HG02678 (cell line): ENCODE measurements around the gene GDPD4.
"Not testable (repeated sequence)": the region's sequence is repeated elsewhere in the genome, so short reads cannot be mapped to it uniquely, and the experiment has no call there.

Source experiments
- ATAC-seq: cut with Tn5 transposase; IDR thresholded peaks from one replicate; pipeline ENCODE4 v1.9.1; 2021; ENCODE audit warnings: mild to moderate bottlenecking, moderate library complexity; ENCODE audit not compliant: unreplicated experiment

The GDPD4 gene

GRCh38 chr11:77301510-77301909 is at the start of gene GDPD4:
Gene GDPD4 (minus strand): TSS chr11:77301686. CDS start chr11:77285137, 16,549 bp downstream.
- no peak for ATAC-seq

- ATAC-seq = no peak
These were observed 46.5 kb upstream of the GDPD4 start for GRCh38 chr11:77347948-77348347.

- no peak for ATAC-seq
These were observed 45.6 kb upstream of the GDPD4 start for GRCh38 chr11:77346906-77347603.

GRCh38 chr11:77345621-77346020 is 44.1 kb upstream of the GDPD4 start:
- no peak for ATAC-seq

GRCh38 chr11:77340501-77340900 is 39.0 kb upstream of the GDPD4 start:
- ATAC-seq = no peak

GRCh38 chr11:77332259-77332658 is 30.8 kb upstream of the GDPD4 start:
- ATAC-seq = no peak

GRCh38 chr11:77325159-77325558 is 23.7 kb upstream of the GDPD4 start:
- ATAC-seq = no peak

GRCh38 chr11:77324508-77324907 is 23.0 kb upstream of the GDPD4 start:
- no peak for ATAC-seq

- ATAC-seq = no peak
These were observed 21.6 kb upstream of the GDPD4 start for GRCh38 chr11:77322926-77323590.

- no peak for ATAC-seq
These were observed 21.0 kb upstream of the GDPD4 start for GRCh38 chr11:77322506-77322905.

- ATAC-seq = no peak
These were observed 18.9 kb upstream of the GDPD4 start for GRCh38 chr11:77320351-77320750.

- ATAC-seq = no peak
These were observed 17.1 kb upstream of the GDPD4 start for GRCh38 chr11:77318600-77318999.

GRCh38 chr11:77316733-77317342 is 15.4 kb upstream of the GDPD4 start:
- ATAC-seq = no peak

GRCh38 chr11:77312107-77312506 is 10.6 kb upstream of the GDPD4 start:
- ATAC-seq = no peak

- no peak for ATAC-seq
These were observed 10.2 kb upstream of the GDPD4 start for GRCh38 chr11:77311701-77312100.

GRCh38 chr11:77310721-77311120 is 9.2 kb upstream of the GDPD4 start:
- ATAC-seq = no peak

- ATAC-seq = no peak
These were observed 8.1 kb upstream of the GDPD4 start for GRCh38 chr11:77309401-77310085.

- no peak for ATAC-seq
These were observed 7.4 kb upstream of the GDPD4 start for GRCh38 chr11:77308838-77309237.

- no peak for ATAC-seq
These were observed 1.8 kb upstream of the GDPD4 start for GRCh38 chr11:77303328-77303727.

GRCh38 chr11:77302752-77303151 is 1.3 kb upstream of the GDPD4 start:
- no peak for ATAC-seq

- no peak for ATAC-seq
These were observed 791 bp downstream of the GDPD4 start for GRCh38 chr11:77300695-77301094.

- ATAC-seq = not testable (repeated sequence)
These were observed 1.5 kb downstream of the GDPD4 start for GRCh38 chr11:77300028-77300427.
